Esophagus mucosa (tissue), 1 donor: Measurements from ENCODE around the gene IL1RAP. TPM values are rescaled to one million over a fixed set of nuclear protein-coding genes. Genes with fewer than 3 reads are reported as not detected.

Experiments
- ATAC-seq: fragments of 200-7000 bp; cut with Tn5 transposase; one replicate; pipeline ENCODE4 v1.9.1; 2020
- total RNA-seq: library from RNA; stranded (reverse); gene quantifications from one replicate; pipeline ENCODE4 v1.2.4, GENCODE V29; 2023
- donor health status: DM: yes; HTN: yes; CAD: no.

Gene IL1RAP
- total RNA-seq, 1 donor from 2014 or later = 40.5 TPM

DNA sequence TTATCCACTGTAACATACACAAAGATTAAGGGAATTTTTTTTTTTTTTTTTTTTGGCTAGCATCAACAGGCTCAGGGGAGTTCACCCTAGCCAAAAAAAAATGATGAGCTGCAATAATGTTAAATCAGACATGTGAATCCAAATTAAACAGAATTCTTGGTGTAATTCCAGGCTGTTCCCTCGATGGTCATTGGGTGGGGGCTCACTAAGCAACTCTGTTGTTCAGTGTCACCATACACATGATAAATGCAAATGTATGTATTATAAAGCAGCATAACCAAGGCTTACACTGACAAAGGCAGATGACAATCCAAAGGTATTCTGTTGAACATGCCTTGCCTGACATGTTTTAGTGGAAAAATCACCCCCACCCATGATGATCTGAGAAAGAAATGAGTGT lies 29.0 kb downstream of the IL1RAP start:
- no peak for ATAC-seq

DNA sequence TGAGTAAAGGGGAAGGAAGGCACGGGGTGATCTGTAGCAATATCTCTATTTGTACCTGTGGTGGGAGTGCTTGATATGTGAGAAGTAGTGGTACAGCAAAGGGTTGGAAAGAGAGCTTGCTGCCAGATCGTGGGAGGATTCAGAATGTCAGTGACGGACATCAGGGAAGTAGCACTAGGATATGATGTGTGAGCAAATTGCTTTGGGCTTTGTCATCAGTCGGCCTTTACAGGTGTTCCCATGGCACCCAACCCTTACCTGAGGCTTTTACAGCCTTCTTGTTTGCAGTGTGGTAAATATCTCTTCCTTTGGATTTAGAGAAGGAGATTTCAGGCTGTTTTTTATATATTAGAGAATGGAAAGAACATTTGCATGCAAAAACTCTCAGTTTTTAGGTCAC lies 29.8 kb downstream of the IL1RAP start:
- ATAC-seq = peak; percentile 97

DNA sequence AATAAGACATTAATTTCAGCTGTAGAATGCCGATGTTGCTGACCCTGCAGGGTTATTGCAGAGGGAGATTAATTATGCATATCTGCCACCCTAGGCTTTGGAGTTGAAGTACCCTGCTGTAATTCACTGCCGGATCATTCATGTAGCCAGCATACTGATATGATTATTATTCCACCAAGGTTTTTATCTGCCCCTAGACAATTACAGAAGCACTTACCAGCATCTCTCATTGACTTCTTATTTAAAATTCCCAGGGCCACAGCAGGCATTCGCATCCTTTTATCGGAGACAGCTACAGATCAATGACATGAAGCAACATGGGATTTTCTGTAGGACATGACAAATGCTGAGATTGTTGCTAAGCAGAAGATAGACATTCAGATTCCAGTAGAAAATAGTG lies 31.3 kb downstream of the IL1RAP start:
- no peak for ATAC-seq

DNA sequence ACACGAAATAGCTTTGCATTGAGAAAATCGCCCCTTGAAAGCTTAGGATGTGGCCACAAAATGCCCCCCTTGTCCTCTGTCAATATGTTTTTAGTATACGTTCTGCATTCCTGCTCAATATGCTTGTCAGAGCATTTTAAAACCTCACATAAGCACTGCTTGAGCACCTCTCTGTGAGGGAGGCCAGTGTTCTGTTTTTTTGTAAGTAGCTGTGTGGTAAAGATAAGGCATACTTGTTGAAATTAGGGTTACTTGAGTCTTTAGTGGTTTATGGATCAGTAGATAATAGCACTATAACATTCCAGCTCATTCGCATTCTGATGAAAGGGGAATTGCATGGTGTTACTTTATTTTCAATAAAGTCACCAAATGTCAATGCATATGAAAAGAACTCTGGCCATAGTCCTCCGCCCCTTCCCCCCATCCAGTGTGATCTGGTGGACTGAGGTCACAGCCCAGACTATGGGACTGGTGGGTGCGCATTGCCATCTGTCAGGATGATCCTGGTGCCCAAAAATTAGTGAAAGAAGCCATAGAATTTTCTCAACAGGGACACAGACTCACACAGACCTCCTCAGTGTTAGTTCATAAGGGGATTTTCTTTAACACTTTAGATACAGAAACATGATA lies 33.1 kb downstream of the IL1RAP start:
- no peak for ATAC-seq

DNA sequence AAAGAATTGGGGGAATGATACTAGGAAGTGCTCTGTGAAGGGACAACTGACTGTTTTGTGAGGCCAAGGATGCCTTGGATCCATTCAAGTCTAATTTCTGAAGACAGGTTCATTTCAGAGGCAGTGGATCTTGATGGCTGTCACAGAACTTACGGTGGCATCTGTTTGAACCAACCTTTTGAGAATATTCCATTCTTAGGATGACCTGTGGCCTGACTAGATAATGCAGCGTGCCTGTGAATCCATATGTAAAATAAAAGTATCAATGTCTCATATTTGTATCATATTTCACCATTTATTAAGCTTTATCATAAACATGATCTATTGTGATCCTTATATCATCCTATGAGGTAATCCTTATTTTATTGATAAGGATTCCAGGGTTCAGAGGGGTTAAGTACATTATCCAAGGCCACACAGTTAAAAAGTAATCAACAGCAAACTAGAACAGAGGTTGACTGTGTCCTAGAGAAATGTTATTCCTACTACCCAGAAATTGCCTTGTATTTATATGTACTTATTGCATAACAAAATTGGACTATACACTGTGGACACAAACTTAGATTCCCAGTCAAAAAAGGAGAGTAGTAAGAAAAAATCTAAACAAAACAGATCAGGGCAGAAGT lies 34.3 kb downstream of the IL1RAP start:
- ATAC-seq = no peak

DNA sequence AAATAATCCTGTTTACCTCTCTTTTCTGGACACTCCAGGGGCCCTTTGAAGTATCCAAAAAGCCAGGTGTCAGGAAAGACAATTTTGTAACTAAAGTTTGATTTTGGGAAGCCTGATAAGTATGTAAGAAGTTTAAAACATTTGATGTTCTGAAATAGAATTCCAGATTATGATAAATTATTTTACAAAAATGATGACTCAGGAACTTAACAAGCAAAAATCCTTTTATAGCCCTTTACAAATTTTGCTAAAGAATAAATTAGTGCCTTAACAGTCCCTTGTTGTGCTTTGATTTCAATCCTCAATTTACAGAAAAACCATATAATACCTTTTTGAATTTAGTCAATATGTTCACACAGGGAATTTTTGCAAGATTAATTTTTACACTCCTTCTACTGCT lies 38.1 kb downstream of the IL1RAP start:
- ATAC-seq = no peak

DNA sequence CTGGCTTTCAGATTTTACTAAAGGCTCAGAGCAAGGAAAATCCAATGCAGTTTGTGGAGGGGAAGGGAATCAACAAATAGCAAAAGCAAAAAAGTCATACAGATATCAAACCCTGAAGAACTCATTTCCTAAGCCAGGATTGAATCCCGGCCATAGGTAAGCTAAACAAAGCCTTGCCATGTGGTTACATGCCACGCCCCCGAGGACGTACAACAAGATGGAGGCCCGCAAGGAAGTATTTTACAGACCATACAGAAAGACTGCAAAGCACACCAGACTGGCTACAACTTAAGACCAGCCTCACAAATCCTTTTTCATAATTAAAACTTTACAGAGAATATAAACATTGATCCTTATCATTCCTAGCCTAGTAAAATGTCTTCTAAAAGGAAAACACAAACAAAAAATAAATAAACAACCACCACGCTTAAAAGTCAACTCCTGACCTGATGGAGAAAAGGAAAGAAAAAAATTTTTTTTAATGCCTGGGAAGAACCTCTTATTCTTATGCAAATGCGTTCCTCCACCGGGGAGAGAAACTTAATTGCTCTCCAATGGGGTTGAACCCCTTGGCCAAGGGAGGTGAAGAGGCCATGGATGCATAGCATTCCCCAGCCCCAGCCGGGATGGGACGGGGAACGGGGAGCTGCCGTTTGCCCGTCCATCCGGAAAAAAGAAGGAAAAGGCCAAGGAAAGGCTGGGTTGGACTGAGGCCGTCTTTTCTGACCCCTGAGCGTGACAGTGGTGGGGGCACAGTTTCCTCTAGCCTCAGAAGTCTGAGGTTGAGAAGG lies 39.3 kb downstream of the IL1RAP start:
- ATAC-seq = no peak

DNA sequence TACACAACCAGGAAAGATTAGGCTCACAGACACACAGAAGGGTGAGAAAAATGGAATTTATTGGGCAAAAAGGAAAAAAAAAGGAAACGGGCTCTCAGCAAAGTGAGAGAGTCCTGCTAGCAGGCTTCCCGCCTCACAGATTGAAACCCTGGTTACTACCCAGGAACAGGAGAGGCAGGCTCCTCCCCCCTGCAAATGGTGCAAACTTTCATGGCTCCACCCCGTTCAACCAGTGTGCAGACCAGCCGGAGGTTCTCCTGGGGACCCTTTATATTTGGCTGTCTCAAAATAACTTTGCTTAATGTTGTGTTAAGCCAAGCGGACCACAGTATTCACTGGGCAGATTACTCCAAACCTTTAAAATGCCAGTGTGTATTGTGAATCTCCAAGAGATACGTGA lies 40.3 kb downstream of the IL1RAP start:
- no peak for ATAC-seq

DNA sequence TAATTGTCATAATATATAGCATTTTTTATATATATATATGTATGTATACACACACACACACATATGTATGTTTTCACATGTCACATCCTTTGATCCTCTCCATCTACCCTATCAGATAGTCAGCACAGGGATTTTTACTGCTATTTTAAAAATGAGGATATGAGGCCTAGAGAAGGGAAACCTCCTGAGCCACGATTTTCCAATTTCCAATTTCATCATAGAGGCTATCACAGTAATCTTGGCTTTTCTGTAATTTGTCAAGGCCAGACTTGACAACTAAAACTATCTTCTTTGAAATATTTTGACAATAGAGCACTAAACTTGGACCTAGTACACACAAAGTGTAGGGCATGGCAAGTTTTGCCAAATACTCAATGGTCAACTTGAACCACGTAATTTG lies 42.5 kb downstream of the IL1RAP start:
- no peak for ATAC-seq

DNA sequence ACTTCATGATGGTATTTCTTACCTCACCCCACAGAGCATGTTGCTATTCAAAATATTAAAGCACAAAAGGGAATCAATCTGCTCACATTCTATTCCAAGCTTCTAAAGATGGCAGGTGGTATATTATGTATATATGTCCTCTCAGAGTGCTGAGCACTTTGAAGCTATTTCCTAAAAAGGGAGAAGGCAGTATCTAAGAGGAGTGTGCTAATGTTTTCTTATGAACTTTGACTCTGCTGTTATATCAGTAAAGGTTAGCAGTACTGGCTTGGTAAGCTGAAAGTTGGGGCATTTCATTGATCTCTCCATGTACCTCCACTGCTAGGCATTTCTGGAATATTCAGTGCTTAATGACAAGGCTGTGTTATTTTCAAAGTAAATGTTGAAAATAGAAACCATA lies 43.4 kb downstream of the IL1RAP start:
- no peak for ATAC-seq

DNA sequence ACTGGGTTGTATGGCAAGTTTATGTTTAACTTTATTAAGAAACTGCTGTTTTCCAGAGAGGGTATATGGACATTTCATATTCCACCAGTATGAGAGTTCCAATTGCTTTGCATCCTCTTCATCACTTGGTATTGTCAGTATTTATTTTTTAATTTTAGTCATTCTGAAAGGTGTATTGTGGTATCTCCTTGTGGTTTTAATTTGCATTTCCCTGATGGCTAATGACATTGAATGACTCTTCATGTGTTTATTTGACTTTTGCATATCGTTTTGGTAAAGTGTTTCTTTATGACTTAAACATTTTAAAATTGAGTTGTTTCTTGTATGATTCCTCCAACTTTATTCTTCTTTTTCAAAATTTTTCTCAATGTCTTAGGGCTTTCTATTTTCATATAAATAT lies 44.4 kb downstream of the IL1RAP start:
- ATAC-seq = no peak

DNA sequence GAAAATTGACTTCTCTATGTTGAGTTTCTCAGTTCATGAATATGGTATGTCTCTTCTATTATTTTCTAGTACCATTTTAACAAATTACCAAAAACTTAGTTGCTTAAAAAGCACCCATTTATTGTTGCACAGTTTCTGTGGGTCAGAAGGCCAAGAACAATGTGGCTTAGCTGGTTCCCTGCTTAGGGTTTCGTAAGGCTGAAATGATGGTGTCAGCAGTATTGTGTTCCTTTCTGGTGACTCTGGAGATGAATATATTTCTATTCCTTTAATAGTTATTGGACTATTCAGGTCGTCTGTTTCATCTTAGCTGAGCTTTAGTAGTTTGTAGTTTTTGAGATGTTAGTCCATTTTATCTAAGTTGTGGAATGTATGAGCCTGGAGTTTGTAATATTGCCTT lies 44.9 kb downstream of the IL1RAP start:
- ATAC-seq = peak; percentile 71

DNA sequence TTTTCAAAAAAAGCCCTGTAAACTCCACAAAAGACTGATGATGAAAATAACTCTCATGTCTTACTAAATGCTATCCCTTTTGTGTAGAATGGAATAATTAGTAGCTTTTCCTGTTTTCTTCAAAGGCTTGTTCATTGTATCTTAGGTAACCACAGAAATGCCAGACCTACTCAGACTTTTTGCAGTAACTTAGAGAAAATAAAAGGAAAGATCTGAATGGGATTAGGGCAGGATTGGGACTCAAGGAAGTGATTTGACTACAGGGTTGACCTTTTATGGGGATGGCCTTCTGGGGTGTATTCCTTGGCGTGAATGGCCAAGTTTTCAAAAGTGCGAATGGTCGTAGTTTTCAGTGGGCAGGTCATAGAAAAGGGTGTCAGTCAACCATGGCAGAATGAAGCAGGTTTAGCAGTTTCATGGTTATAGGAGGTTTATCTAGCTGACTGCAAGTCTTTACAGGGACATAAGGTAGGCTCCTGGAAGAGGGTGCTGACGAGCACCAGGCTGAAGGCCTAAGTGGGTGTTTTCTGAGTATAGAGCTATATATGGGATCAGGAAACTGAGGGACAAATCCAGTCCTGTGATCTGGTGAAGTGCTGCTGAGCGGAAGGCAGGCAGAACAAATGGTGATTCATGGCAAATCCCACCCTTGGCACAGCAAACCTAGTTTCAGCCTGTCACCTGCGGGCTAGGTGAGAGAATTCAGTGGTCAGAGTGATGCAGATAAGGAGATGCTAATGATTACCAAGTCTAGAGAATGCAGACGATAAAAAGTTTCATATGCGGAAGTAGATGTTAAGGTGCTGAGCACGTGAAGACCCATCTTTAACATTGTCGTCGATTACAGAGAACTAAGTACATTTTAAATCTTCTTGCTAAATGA lies 46.4 kb downstream of the IL1RAP start:
- ATAC-seq = peak; percentile 91

DNA sequence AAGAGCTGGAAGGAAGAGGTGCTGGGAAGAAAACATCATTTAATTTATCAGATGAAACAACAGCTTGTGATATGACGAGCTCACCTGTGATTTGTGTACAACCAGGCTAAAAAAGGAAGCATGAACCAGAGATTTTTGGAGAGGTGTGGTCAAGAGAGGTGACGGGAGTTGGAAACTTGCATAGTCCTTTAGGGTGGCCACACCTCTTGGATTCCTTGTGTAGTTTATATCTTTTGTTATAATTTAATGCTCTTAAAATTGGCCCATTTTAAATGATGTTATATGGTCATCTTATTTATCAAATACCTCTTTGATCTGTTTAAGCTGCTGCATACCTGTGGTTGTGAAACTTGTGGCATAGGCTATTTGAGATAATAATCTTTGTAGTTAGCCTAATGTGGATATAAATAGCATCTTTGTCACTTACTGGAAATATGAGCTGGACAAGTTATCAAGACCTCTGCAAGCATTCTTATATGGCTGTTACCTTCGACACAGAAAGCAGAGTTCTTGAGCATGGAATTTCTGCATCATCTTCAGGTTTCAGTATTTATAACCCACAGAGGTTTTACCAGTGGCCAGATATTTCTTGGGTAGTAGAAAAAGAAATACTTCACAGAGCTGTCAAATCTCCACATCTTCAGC lies 49.1 kb downstream of the IL1RAP start:
- ATAC-seq = no peak

DNA sequence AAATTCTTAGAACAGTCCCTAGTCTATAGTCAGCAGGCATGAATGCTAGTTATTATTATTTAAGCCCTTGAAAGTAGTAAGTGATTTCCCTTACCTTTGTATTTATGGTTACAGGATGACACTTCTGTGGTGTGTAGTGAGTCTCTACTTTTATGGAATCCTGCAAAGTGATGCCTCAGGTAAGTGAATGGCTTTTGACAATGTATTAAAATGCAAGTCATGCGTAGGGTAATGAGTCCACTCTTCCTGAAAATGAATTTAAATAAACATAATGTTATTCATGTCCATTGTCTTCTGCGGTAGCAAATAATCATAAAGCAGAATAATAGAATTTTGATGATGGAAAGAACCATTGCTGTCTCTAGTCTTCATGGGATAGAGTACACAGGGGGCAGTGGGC lies 50.3 kb downstream of the IL1RAP start:
- ATAC-seq = no peak

DNA sequence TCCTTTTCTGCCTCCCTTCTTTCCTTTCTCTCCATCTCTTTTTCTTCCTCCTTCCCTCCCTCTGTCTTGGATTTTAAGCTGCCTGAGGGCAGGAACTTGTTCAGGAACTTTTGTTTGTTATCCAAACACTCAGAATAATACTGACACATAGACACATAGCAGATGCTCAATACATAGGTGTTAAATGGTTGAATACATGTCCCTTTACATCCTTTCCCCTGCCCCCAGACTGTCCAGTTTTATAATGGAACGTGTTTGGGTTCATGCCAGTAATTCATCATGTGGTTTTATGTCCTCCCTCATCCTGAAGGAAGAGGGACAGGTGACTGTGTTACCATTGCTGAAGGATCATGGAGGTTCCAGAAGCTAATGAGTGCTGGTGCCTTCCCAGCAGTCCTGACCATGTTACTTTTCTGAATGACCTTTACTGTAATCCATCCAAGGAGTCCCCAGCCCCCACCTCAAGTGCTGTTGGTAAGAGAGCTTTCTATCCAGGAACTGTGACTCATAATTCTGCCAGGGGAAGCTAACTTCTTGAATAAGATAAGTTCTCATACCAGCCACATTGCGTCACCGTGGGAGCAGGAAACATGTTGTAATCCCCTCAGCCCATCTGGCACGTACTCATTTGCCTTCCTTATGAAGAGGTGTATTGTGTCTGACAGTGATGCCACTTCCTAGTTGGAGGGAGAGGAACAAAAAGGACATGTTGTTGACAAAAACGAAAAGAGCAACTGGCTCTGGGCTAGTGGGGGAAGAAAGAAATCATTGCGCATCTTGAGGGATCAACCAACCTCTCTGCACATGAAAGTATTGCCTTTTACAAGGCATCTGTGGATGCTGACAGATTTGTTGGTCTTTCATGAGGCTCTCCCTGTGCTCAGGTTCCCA lies 52.4 kb downstream of the IL1RAP start:
- peak; percentile 98 for ATAC-seq

DNA sequence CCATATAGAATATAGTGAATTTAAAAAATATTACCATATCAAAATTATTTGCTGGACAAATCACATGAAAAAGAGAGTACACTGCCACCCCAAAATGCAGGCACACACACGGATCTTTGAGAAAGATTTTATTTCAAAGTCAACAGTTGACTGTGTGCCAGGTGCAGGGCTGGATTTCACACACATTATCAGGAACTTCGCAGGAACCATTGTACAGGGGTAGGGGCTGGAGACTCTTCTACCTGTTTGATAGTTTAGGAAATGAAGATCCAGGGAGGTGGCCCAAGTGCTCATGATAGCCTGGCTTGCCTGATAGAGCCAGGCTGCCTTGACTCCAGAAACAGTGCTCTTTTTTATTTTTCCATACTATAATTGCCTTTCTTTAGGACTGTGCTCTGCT lies 54.2 kb downstream of the IL1RAP start:
- no peak for ATAC-seq

DNA sequence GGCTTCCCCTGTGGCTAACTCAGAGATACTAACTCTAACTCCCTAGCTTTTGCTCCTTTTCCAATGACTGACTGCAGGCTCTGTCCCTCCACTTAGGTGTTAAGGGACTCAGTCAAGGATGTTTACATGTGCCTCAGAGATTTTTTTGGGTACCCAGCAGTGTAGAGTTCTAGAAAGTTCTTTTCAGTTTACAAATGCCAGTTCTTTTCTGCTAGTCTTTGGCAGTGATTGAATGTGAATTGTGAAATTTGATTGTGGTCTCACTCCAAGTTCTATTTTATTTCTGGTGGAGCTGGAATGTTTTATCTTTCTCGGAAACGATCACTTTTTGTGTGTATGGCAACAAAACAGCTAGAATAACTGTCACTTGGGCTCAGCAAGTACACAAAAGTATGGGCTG lies 60.6 kb downstream of the IL1RAP start:
- ATAC-seq = no peak

DNA sequence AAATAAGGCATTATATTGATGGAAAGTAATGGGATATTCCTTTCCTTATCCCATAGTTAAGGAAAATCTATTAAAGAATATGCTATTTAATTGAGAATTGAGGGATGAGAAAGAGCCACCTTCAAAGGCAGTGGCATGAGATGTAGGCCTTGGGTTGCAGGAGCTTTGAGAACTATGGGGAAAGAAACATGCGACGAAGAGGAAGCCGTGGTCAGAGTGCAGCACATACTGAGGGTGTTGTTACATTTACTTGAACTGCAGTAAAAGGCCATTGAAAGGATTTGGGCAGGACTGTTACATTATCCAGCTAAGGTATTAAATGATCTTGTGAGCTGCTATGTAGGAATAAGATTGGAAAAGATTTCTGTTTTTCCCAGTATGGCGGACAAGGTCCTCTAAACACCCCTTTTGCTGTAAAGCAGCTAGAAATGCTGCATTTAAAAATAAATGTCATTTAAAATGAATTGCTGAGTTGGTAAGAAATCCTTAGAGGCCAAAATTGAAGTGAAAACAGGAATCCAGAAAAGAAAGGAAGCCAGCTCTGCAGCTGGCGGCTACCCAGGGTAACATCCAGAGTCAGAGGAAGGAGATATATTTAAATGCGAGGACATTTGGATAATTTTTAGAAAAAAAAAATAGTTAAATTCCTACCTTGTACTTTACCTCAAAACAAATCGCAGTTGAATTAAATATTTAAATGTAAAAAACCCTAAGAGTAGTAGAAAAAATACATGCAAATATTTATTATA lies 61.7 kb downstream of the IL1RAP start:
- ATAC-seq = no peak

DNA sequence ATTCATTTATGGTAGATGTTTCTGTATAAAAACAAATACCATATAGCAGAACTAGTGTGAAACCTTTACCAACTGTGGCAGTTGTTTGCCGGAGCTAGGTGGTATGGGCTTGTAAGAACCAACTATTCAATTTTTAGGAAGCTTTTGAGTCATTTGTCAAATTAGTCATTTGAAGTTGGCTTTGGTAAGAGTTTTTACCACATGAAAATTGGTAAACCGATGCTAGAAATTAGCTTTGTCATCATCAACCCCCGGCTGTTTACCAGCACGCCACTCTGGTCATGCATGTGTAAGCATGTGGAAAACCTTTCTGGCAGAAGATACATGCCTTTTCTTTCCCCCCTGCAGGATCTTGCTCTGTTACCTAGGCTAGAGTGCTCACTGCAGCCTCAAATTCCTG lies 63.3 kb downstream of the IL1RAP start:
- ATAC-seq = no peak
